Measurements from ENCODE around the gene THRB.

GRCh38 chr3:24464389-24464788, 30.3 kb downstream of the THRB start:
- TF ChIP-seq CTCF (IDR thresholded peaks at IDR 0.05): no peak
- TF ChIP-seq RCOR1 (IDR thresholded peaks at IDR 0.05; ENCODE audit: low read depth, low read length): no peak
- TF ChIP-seq ZSCAN20 (CRISPR knock-in tag; IDR thresholded peaks at IDR 0.05): no peak
- TF ChIP-seq REST (IDR thresholded peaks at IDR 0.05): no peak
- TF ChIP-seq EP300 (IDR thresholded peaks at IDR 0.05): no peak
- TF ChIP-seq CEBPB (IDR thresholded peaks at IDR 0.05): no peak
- no peak for TF ChIP-seq POLR2A (IDR thresholded peaks at IDR 0.05; ENCODE audit: low read length)
- TF ChIP-seq MAZ (IDR thresholded peaks at IDR 0.05; ENCODE audit: borderline replicate concordance, low read depth, low read length): no peak
- TF ChIP-seq MAFK (IDR thresholded peaks at IDR 0.05; ENCODE audit: partially characterized antibody): no peak
- no peak for TF ChIP-seq RFX5 (IDR thresholded peaks at IDR 0.05)
- TF ChIP-seq RAD21 (conservative IDR thresholded peaks at IDR 0.05 in 1 of 2, IDR thresholded peaks at IDR 0.05 in 1 of 2): no peak
